Parathyroid adenoma (tissue), 2 donors: ENCODE results near the gene POLE.

ENCODE experiments used
- H2AFZ ChIP-seq: fragments of 300-600 bp; sonication (generic); one replicate; pipeline ENCODE4 v1.7.0; 2017; ENCODE audit warnings: antibody characterized with exemption, mild to moderate bottlenecking
- H3K27ac ChIP-seq: fragments of 300-600 bp; sonication (generic); one replicate; pipeline ENCODE4 v1.7.0; 2017
- H3K27me3 ChIP-seq: fragments of 300-600 bp; sonication (generic); one replicate; pipeline ENCODE4 v1.7.0; 2017; ENCODE audit warnings: low read length; ENCODE audit not compliant: control insufficient read depth, insufficient read depth
- H3K36me3 ChIP-seq: fragments of 300-600 bp; sonication (generic); one replicate; pipeline ENCODE4 v1.7.0; 2017; ENCODE audit warnings: low read length; ENCODE audit not compliant: control insufficient read depth, insufficient read depth
- H3K4me1 ChIP-seq: fragments of 300-600 bp; sonication (generic); one replicate; pipeline ENCODE4 v1.7.0; 2017; ENCODE audit warnings: control low read depth
- H3K4me2 ChIP-seq: fragments of 300-600 bp; sonication (generic); one replicate; pipeline ENCODE4 v1.7.0; 2017; ENCODE audit warnings: low read length
- H3K4me3 ChIP-seq: fragments of 300-600 bp; sonication (generic); one replicate; pipeline ENCODE4 v1.7.0; 2017; ENCODE audit warnings: low read depth, low read length
- H3K79me2 ChIP-seq: fragments of 300-600 bp; sonication (generic); one replicate; pipeline ENCODE4 v1.7.0; 2017; ENCODE audit warnings: control low read depth
- H3K9ac ChIP-seq: fragments of 300-600 bp; sonication (generic); one replicate; pipeline ENCODE4 v1.7.0; 2017; ENCODE audit warnings: mild to moderate bottlenecking
- H3K9me3 ChIP-seq: fragments of 300-600 bp; sonication (generic); one replicate; pipeline ENCODE4 v1.7.0; 2017; ENCODE audit warnings: low read length; ENCODE audit not compliant: control insufficient read depth
- CTCF ChIP-seq: fragments of 300-600 bp; sonication (generic); IDR thresholded peaks from one replicate; pipeline ENCODE4 v1.7.0; 2017; ENCODE audit warnings: antibody characterized with exemption, mild to moderate bottlenecking
- donor health status: primary hyperparathyroidism.

POLE gene

GRCh38 chr12:132625731-132626430, 61.3 kb downstream of the POLE start:
- H3K36me3 ChIP-seq: no peaks in the 10 kb centered on the region
- H3K27me3 ChIP-seq: no peaks in the 10 kb centered on the region
- no peak overlapping the region for H2AFZ ChIP-seq

GRCh38 chr12:132624910-132625630, 62.1 kb downstream of the POLE start:
- H3K9ac ChIP-seq: no peak overlapping the region
- H3K4me2 ChIP-seq: no peak overlapping the region
- no peak overlapping the region for H3K27ac ChIP-seq
- H3K27me3 ChIP-seq: no peaks in the 10 kb centered on the region
- H3K36me3 ChIP-seq: no peaks in the 10 kb centered on the region
- no peak overlapping the region for H3K4me3 ChIP-seq
- no peak overlapping the region for H2AFZ ChIP-seq
- no peaks in the 10 kb centered on the region for H3K9me3 ChIP-seq
- H3K79me2 ChIP-seq: no peaks in the 10 kb centered on the region
- no peak for TF ChIP-seq CTCF
- H3K4me1 ChIP-seq: no peaks in the 10 kb centered on the region

More at GRCh38 chr12:132625731-132626430, 61.3 kb downstream of the POLE start:
- H3K4me2 ChIP-seq: no peak overlapping the region
- H3K9me3 ChIP-seq: no peaks in the 10 kb centered on the region
- no peaks in the 10 kb centered on the region for H3K79me2 ChIP-seq
- no peak for TF ChIP-seq CTCF
- H3K9ac ChIP-seq: no peak overlapping the region
- no peaks in the 10 kb centered on the region for H3K4me1 ChIP-seq
- H3K4me3 ChIP-seq: no peak overlapping the region
- no peak overlapping the region for H3K27ac ChIP-seq

GRCh38 chr12:132624186-132624855, 62.8 kb downstream of the POLE start:
- no peaks in the 10 kb centered on the region for H3K27me3 ChIP-seq
- H3K79me2 ChIP-seq: no peaks in the 10 kb centered on the region
- H3K9ac ChIP-seq: no peak overlapping the region
- no peak overlapping the region for H3K27ac ChIP-seq
- no peak overlapping the region for H3K4me2 ChIP-seq
- H2AFZ ChIP-seq: no peak overlapping the region
- no peak overlapping the region for H3K4me3 ChIP-seq
- H3K36me3 ChIP-seq: no peaks in the 10 kb centered on the region
- H3K9me3 ChIP-seq: no peaks in the 10 kb centered on the region
- H3K4me1 ChIP-seq: no peaks in the 10 kb centered on the region
- TF ChIP-seq CTCF: no peak

- H3K27me3 ChIP-seq: no peaks in the 10 kb centered on the region
- H3K9me3 ChIP-seq: no peaks in the 10 kb centered on the region
- H3K4me1 ChIP-seq: no peaks in the 10 kb centered on the region
- no peaks in the 10 kb centered on the region for H3K79me2 ChIP-seq
- no peak overlapping the region for H3K4me2 ChIP-seq
- H2AFZ ChIP-seq: no peak overlapping the region
- no peaks in the 10 kb centered on the region for H3K36me3 ChIP-seq
- no peak for TF ChIP-seq CTCF
- no peak overlapping the region for H3K4me3 ChIP-seq
- no peak overlapping the region for H3K9ac ChIP-seq
- no peak overlapping the region for H3K27ac ChIP-seq
These were observed 63.9 kb downstream of the POLE start for GRCh38 chr12:132623072-132623869.
